ENCODE measurements around the gene MBNL2. TPM values are rescaled to one million over a fixed set of nuclear protein-coding genes. Genes with fewer than 3 reads are reported as not detected.

The MBNL2 gene
- polyA plus RNA-seq, 4 donors, result 12.1 to 31.2 (median 13.2) TPM

- Histone ChIP-seq H3K4me1 (ENCODE audit: control insufficient read depth in 3 of 3, insufficient read depth in 2 of 3, low read depth in 1 of 3, low read length in 2 of 3) (peaks cover 11 to 41% (median 16%) of the 10 kb centered on the region in 3 donors), H3K4me3 (ENCODE audit: low read depth in 1 of 3, low read length in 3 of 3) (peak overlapping the region; percentile 59 to 89 (median 59)), H3K9me3 (ENCODE audit: control insufficient read depth in 2 of 2, insufficient read depth in 1 of 2, low read depth in 1 of 2, low read length in 1 of 2) (no peaks in the 10 kb centered on the region), H3K27me3 (ENCODE audit: control insufficient read depth in 3 of 3, insufficient read depth in 3 of 3, low read length in 3 of 3) (no peaks in the 10 kb centered on the region), H3K27ac (ENCODE audit: low read depth in 1 of 3, low read length in 2 of 3) (peak overlapping the region; percentile 25 to 97 (median 80)), H3K36me3 (ENCODE audit: control insufficient read depth in 3 of 3, insufficient read depth in 2 of 3, low read depth in 1 of 3, low read length in 3 of 3) (no peaks in the 10 kb centered on the region)
- DNase-seq (peak; percentile 80 to 83), FAIRE-seq (no peak)
- WGBS, 3 donors, result 3 to 9% (median 4%) methylated on average over 11 of the region's 11 CpGs
These were observed 1.8 kb downstream of the MBNL2 start for GRCh38 chr13:97223711-97224541.

- no peaks in the 10 kb centered on the region for H3K27me3 ChIP-seq (ENCODE audit: control insufficient read depth in 3 of 3, insufficient read depth in 3 of 3, low read length in 3 of 3)
- H3K9me3 ChIP-seq (ENCODE audit: control insufficient read depth in 2 of 2, insufficient read depth in 1 of 2, low read depth in 1 of 2, low read length in 1 of 2), result no peaks in the 10 kb centered on the region
- H3K4me3 ChIP-seq (ENCODE audit: low read depth in 1 of 3, low read length in 3 of 3), result peak overlapping the region in 2 of 3 donors; percentile 59 to 89
- H3K36me3 ChIP-seq (ENCODE audit: control insufficient read depth in 3 of 3, insufficient read depth in 2 of 3, low read depth in 1 of 3, low read length in 3 of 3), result no peaks in the 10 kb centered on the region
- peaks cover 11 to 35% (median 20%) of the 10 kb centered on the region in 3 donors for H3K4me1 ChIP-seq (ENCODE audit: control insufficient read depth in 3 of 3, insufficient read depth in 2 of 3, low read depth in 1 of 3, low read length in 2 of 3)
- 6 to 18% (median 14%) methylated on average over 5 of the region's 5 CpGs for WGBS, 3 donors
- DNase-seq (peak; percentile 85 to 90), FAIRE-seq (no peak)
- H3K27ac ChIP-seq (ENCODE audit: low read depth in 1 of 3, low read length in 2 of 3), result peak overlapping the region in 2 of 3 donors; percentile 80 to 97
These were observed 2.6 kb downstream of the MBNL2 start for GRCh38 chr13:97224544-97225300.

GRCh38 chr13:97225533-97225932 is 3.4 kb downstream of the MBNL2 start:
- Histone ChIP-seq H3K4me3 (ENCODE audit: low read depth in 1 of 3, low read length in 3 of 3) (peak overlapping the region in 2 of 3 donors; percentile 1 to 9), H3K27me3 (ENCODE audit: control insufficient read depth in 3 of 3, insufficient read depth in 3 of 3, low read length in 3 of 3) (no peaks in the 10 kb centered on the region), H3K27ac (ENCODE audit: low read depth in 1 of 3, low read length in 2 of 3) (peak overlapping the region; percentile 12 to 80 (median 67)), H3K4me1 (ENCODE audit: control insufficient read depth in 3 of 3, insufficient read depth in 2 of 3, low read depth in 1 of 3, low read length in 2 of 3) (peaks cover 12 to 35% (median 23%) of the 10 kb centered on the region in 3 donors), H3K9me3 (ENCODE audit: control insufficient read depth in 2 of 2, insufficient read depth in 1 of 2, low read depth in 1 of 2, low read length in 1 of 2) (no peaks in the 10 kb centered on the region), H3K36me3 (ENCODE audit: control insufficient read depth in 3 of 3, insufficient read depth in 2 of 3, low read depth in 1 of 3, low read length in 3 of 3) (peaks cover 0 to 2% (median 0%) of the 10 kb centered on the region in 3 donors)
- FAIRE-seq (no peak), DNase-seq (peak in 1 of 2 donors; percentile 22)
- 29 to 47% (median 43%) methylated on average over 4 of the region's 4 CpGs for WGBS, 3 donors

GRCh38 chr13:97226013-97226412 is 3.9 kb downstream of the MBNL2 start:
- H3K36me3 ChIP-seq (ENCODE audit: control insufficient read depth in 3 of 3, insufficient read depth in 2 of 3, low read depth in 1 of 3, low read length in 3 of 3), result peaks cover 0 to 2% (median 0%) of the 10 kb centered on the region in 3 donors
- H3K27me3 ChIP-seq (ENCODE audit: control insufficient read depth in 3 of 3, insufficient read depth in 3 of 3, low read length in 3 of 3), result no peaks in the 10 kb centered on the region
- H3K9me3 ChIP-seq (ENCODE audit: control insufficient read depth in 2 of 2, insufficient read depth in 1 of 2, low read depth in 1 of 2, low read length in 1 of 2), result no peaks in the 10 kb centered on the region
- DNase-seq (no peak), FAIRE-seq (no peak)
- WGBS, 3 donors, result 18 to 45% (median 27%) methylated on average over 8 of the region's 8 CpGs
- peaks cover 13 to 35% (median 25%) of the 10 kb centered on the region in 3 donors for H3K4me1 ChIP-seq (ENCODE audit: control insufficient read depth in 3 of 3, insufficient read depth in 2 of 3, low read depth in 1 of 3, low read length in 2 of 3)
- no peak overlapping the region for H3K4me3 ChIP-seq (ENCODE audit: low read depth in 1 of 3, low read length in 3 of 3)
- peak overlapping the region in 2 of 3 donors; percentile 39 to 80 for H3K27ac ChIP-seq (ENCODE audit: low read depth in 1 of 3, low read length in 2 of 3)

- FAIRE-seq, result no peak
- Histone ChIP-seq H3K4me3 (ENCODE audit: low read depth in 1 of 3, low read length in 3 of 3) (no peak overlapping the region), H3K9me3 (ENCODE audit: control insufficient read depth in 2 of 2, insufficient read depth in 1 of 2, low read depth in 1 of 2, low read length in 1 of 2) (no peaks in the 10 kb centered on the region), H3K4me1 (ENCODE audit: control insufficient read depth in 3 of 3, insufficient read depth in 2 of 3, low read depth in 1 of 3, low read length in 2 of 3) (peaks cover 13 to 35% (median 25%) of the 10 kb centered on the region in 3 donors), H3K27me3 (ENCODE audit: control insufficient read depth in 3 of 3, insufficient read depth in 3 of 3, low read length in 3 of 3) (no peaks in the 10 kb centered on the region), H3K36me3 (ENCODE audit: control insufficient read depth in 3 of 3, insufficient read depth in 2 of 3, low read depth in 1 of 3, low read length in 3 of 3) (peaks cover 0 to 7% (median 0%) of the 10 kb centered on the region in 3 donors), H3K27ac (ENCODE audit: low read depth in 1 of 3, low read length in 2 of 3) (peak overlapping the region; percentile 35 to 80 (median 57))
- WGBS, 3 donors, result 10 to 27% (median 14%) methylated on average over 6 of the region's 6 CpGs
- peak; percentile 66 to 75 for DNase-seq
These were observed 4.9 kb downstream of the MBNL2 start for GRCh38 chr13:97226788-97227627.

GRCh38 chr13:97228850-97229521 is 6.9 kb downstream of the MBNL2 start:
- FAIRE-seq (no peak), DNase-seq (no peak)
- H3K4me1 ChIP-seq (ENCODE audit: control insufficient read depth in 3 of 3, insufficient read depth in 2 of 3, low read depth in 1 of 3, low read length in 2 of 3), result peaks cover 13 to 41% (median 32%) of the 10 kb centered on the region in 3 donors
- H3K27me3 ChIP-seq (ENCODE audit: control insufficient read depth in 3 of 3, insufficient read depth in 3 of 3, low read length in 3 of 3), result no peaks in the 10 kb centered on the region
- H3K4me3 ChIP-seq (ENCODE audit: low read depth in 1 of 3, low read length in 3 of 3), result no peak overlapping the region
- 55 to 70% (median 56%) methylated on average over 3 of the region's 3 CpGs for WGBS, 3 donors
- H3K27ac ChIP-seq (ENCODE audit: low read depth in 1 of 3, low read length in 2 of 3), result no peak overlapping the region
- H3K36me3 ChIP-seq (ENCODE audit: control insufficient read depth in 3 of 3, insufficient read depth in 2 of 3, low read depth in 1 of 3, low read length in 3 of 3), result peaks cover 0 to 7% (median 0%) of the 10 kb centered on the region in 3 donors
- no peaks in the 10 kb centered on the region for H3K9me3 ChIP-seq (ENCODE audit: control insufficient read depth in 2 of 2, insufficient read depth in 1 of 2, low read depth in 1 of 2, low read length in 1 of 2)

- Histone ChIP-seq H3K36me3 (ENCODE audit: control insufficient read depth in 3 of 3, insufficient read depth in 2 of 3, low read depth in 1 of 3, low read length in 3 of 3) (peaks cover 0 to 7% (median 0%) of the 10 kb centered on the region in 3 donors), H3K27me3 (ENCODE audit: control insufficient read depth in 3 of 3, insufficient read depth in 3 of 3, low read length in 3 of 3) (no peaks in the 10 kb centered on the region), H3K27ac (ENCODE audit: low read depth in 1 of 3, low read length in 2 of 3) (no peak overlapping the region), H3K9me3 (ENCODE audit: control insufficient read depth in 2 of 2, insufficient read depth in 1 of 2, low read depth in 1 of 2, low read length in 1 of 2) (no peaks in the 10 kb centered on the region), H3K4me3 (ENCODE audit: low read depth in 1 of 3, low read length in 3 of 3) (no peak overlapping the region), H3K4me1 (ENCODE audit: control insufficient read depth in 3 of 3, insufficient read depth in 2 of 3, low read depth in 1 of 3, low read length in 2 of 3) (peaks cover 13 to 44% (median 35%) of the 10 kb centered on the region in 3 donors)
- 96 to 98% (median 97%) methylated on average over 3 of the region's 3 CpGs for WGBS, 3 donors
- DNase-seq, result no peak
- FAIRE-seq, result no peak
These were observed 7.6 kb downstream of the MBNL2 start for GRCh38 chr13:97229699-97230098.
